Measurements from ENCODE around the gene PCDHA7.
"Not testable (repeated sequence)": the region's sequence is repeated elsewhere in the genome, so short reads cannot be mapped to it uniquely, and the experiment has no call there.

The PCDHA7 gene

GRCh38 chr5:140823475-140823874 lies 10.6 kb upstream of the PCDHA7 start:
- DNase-seq: no peak

DNA sequence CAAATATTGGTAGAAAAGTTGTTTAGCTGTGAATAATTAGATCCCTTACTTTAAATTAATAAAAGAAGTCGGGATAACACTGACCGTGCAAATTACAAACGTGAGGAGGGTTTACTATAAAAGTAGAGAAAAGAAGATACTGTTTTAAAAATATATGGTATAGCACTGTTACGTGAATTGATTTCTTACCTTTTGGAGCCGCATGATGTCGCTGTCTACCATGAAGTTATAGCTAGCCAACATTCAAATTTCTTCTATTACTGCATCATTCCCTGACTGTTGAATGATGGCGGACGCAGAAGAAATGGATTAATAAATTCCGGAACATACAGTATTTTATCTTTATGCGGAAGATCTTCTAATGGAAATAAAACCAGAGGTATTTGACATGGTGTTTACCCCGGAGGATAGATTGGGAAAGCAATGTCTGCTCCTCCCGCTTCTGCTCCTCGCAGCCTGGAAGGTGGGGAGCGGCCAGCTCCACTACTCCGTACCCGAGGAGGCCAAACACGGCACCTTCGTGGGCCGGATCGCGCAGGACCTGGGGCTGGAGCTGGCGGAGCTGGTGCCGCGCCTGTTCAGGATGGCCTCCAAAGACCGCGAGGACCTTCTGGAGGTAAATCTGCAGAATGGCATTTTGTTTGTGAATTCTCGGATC lies 6.2 kb upstream of the PCDHA7 start, which contains the start of gene PCDHA6:
TSS of gene PCDHA6 (plus strand) at position 257 of the 658 bp plus-strand sequence. CDS start at position 389, 132 bp downstream.
- no peak for DNase-seq

GRCh38 chr5:140828362-140828737 lies 5.7 kb upstream of the PCDHA7 start:
- no peak for DNase-seq

DNA sequence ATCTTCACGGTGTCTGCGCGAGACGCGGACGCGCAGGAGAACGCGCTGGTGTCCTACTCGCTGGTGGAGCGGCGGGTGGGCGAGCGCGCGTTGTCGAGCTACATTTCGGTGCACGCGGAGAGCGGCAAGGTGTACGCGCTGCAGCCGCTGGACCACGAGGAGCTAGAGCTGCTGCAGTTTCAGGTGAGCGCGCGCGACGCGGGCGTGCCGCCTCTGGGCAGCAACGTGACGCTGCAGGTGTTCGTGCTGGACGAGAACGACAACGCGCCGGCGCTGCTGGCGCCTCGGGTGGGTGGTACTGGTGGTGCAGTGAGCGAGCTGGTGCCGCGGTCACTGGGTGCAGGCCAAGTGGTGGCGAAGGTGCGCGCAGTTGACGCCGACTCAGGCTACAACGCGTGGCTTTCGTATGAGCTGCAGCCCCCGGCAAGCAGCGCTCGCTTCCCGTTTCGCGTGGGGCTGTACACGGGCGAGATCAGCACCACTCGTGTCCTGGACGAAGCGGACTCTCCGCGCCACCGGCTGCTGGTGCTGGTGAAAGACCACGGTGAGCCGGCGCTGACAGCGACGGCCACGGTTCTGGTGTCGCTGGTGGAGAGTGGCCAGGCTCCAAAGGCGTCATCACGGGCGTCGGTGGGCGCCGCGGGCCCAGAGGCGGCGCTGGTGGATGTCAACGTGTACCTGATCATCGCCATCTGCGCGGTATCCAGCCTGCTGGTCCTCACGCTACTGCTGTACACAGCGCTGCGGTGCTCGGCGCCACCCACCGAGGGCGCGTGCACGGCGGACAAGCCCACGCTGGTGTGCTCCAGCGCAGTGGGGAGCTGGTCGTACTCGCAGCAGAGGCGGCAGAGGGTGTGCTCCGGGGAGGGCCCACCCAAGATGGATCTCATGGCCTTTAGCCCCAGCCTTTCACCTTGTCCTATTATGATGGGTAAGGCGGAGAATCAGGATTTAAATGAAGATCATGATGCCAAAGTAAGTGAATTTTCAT lies 4.3 kb upstream of the PCDHA7 start:
- not testable (repeated sequence) for DNase-seq

- not testable (repeated sequence) for DNase-seq
Measured at GRCh38 chr5:140834439-140835008, 455 bp downstream of the PCDHA7 start.

DNA sequence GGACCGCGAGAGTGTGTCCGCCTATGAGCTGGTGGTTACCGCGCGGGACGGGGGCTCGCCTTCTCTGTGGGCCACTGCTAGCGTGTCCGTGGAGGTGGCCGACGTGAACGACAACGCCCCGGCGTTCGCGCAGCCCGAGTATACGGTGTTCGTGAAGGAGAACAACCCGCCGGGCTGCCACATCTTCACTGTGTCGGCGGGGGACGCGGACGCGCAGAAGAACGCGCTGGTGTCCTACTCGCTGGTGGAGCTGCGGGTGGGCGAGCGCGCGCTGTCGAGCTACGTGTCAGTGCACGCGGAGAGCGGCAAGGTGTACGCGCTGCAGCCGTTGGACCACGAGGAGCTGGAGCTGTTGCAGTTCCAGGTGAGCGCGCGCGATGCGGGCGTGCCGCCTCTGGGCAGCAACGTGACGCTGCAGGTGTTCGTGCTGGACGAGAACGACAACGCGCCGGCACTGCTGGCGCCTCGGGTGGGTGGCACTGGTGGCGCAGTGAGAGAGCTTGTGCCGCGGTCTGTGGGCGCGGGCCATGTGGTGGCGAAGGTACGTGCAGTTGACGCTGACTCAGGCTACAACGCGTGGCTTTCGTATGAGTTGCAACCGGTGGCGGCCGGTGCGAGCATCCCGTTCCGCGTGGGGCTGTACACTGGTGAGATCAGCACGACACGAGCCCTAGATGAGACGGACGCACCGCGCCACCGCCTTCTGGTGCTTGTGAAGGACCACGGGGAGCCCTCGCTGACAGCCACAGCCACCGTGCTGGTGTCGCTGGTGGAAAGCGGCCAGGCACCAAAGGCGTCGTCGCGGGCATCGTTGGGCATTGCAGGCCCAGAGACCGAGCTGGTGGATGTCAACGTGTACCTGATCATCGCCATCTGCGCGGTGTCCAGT lies 1.8 kb downstream of the PCDHA7 start:
- DNase-seq: no peak

DNA sequence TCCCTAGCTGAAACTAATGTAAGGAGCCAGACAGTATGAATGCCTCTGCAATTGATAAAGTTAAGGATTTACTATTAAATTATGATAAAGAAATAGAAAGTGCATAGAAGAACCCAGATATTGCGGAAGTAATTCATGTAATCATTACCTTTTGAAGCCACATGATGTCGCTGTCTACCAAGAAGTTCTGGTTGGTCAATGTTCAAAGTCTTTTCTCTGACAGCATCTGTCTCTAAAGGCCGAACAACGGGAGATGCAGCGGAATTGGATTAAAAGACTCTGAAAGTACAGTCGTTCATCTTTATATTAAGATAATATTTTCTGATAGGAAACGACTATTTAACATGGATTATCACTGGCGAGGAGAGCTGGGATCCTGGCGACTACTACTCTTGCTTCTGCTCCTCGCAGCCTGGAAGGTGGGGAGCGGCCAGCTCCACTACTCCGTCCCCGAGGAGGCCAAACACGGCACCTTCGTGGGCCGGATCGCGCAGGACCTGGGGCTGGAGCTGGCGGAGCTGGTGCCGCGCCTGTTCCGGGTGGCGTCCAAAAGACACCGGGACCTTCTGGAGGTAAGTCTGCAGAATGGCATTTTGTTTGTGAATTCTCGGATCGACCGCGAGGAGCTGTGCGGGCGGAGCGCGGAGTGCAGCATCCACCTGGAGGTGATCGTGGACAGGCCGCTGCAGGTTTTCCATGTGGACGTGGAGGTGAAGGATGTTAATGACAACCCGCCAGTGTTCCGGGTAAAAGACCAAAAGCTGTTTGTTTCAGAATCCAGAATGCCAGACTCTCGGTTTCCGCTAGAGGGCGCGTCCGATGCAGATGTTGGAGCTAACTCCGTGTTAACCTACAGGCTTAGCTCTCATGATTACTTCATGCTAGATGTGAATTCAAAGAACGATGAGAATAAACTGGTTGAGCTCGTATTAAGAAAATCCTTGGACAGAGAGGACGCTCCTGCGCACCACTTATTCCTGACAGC lies 7.2 kb downstream of the PCDHA7 start, which contains the start of gene PCDHA8:
TSS of gene PCDHA8 (plus strand) at position 210 of the 985 bp plus-strand sequence. CDS start at position 345, 135 bp downstream.
- DNase-seq: peak; percentile 22 to 32

- no peak for DNase-seq
Measured at GRCh38 chr5:140842798-140843733, 9.0 kb downstream of the PCDHA7 start.

- not testable (repeated sequence) for DNase-seq
Measured at GRCh38 chr5:140848139-140849102, 14.4 kb downstream of the PCDHA7 start, which contains the start of gene PCDHA9. TSS of gene PCDHA9 (plus strand) at chr5:140848382. CDS start at chr5:140848496, 114 bp downstream.

GRCh38 chr5:140849831-140850634 lies 16.0 kb downstream of the PCDHA7 start:
- not testable (repeated sequence) for DNase-seq

- no peak for DNase-seq
Measured at GRCh38 chr5:140855772-140856674, 22.0 kb downstream of the PCDHA7 start, which contains the start of gene PCDHA10. TSS of gene PCDHA10 (plus strand) at chr5:140855897. CDS start at chr5:140856049, 152 bp downstream.

GRCh38 chr5:140857177-140857986 lies 23.3 kb downstream of the PCDHA7 start:
- no peak for DNase-seq

GRCh38 chr5:140857987-140858240 lies 23.8 kb downstream of the PCDHA7 start:
- DNase-seq: no peak

- no peak for DNase-seq
Measured at GRCh38 chr5:140862441-140863295, 28.6 kb downstream of the PCDHA7 start.

All from activated CD4-positive, alpha-beta T cell treated with anti-CD3 and anti-CD28 coated beads, Interleukin-2, amount 50 U/mL, for 48 hours (primary cell).